ENCODE results near the gene DNMT3L.

DNMT3L gene

GRCh38 chr21:44291936-44292811 is 30.5 kb upstream of the DNMT3L start:
- no peak for TF ChIP-seq ZBTB7A (IDR thresholded peaks at IDR 0.05; ENCODE audit: low read depth)

GRCh38 chr21:44291078-44291935 is 29.6 kb upstream of the DNMT3L start:
- TF ChIP-seq FOXM1 (IDR thresholded peaks at IDR 0.05; ENCODE audit: borderline replicate concordance, low read depth) (no peak), MAX (IDR thresholded peaks at IDR 0.05) (no peak), CREB1 (IDR thresholded peaks at IDR 0.05; ENCODE audit: low read depth) (no peak), USF1 (IDR thresholded peaks at IDR 0.05) (no peak), EP300 (IDR thresholded peaks at IDR 0.05; ENCODE audit: borderline replicate concordance) (no peak)

DNA sequence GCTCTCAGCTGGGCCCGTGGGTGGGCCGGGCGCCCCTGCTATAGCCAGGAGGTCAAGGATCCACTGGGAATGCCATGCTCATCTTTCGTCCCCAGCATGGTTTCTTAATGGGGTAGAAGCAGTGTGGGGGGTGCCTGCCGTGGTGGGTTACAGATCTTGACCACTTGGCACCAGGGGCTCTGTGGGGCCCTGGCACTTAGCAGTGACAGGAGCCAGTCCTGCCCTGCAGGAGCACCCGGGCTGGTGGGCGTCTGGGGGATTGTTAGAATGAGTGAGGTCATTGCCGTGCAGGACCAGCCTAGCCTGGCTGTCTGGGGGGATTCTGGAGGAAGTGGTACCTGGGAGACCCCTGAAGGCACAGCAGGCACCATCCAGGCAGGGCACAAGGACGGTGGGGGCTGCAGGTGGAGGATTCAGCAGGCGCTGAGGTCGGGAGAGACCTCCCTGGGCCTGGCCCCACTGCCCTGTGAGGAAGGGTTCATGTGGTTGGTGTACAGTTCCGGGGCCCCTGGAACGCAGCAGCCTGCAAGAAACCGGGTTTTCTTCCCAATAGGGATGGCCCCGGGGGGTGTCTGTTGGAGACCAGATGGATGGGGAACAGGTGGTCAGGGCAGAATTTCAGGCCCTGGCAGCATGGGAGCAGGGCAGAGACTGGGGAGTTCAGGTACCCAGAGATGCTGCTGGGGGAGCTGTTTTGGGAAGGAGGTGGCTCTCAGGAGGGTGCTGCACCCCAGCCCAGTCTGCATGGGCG is 28.8 kb upstream of the DNMT3L start:
- TF ChIP-seq REST (IDR thresholded peaks at IDR 0.05; ENCODE audit: low read depth), result no peak

GRCh38 chr21:44289381-44290010 is 27.8 kb upstream of the DNMT3L start:
- TF ChIP-seq EGR1 (IDR thresholded peaks at IDR 0.05) (no peak), REST (IDR thresholded peaks at IDR 0.05; ENCODE audit: low read depth) (no peak), YY1 (IDR thresholded peaks at IDR 0.05; ENCODE audit: low read depth) (no peak), TAF1 (IDR thresholded peaks at IDR 0.05; ENCODE audit: low read depth) (no peak), TEAD4 (IDR thresholded peaks at IDR 0.05) (no peak), CEBPB (IDR thresholded peaks at IDR 0.05) (no peak), ZBTB7A (IDR thresholded peaks at IDR 0.05; ENCODE audit: low read depth) (no peak), USF1 (IDR thresholded peaks at IDR 0.05) (no peak), CREB1 (IDR thresholded peaks at IDR 0.05; ENCODE audit: low read depth) (no peak), NFIC (IDR thresholded peaks at IDR 0.05) (no peak), MAX (IDR thresholded peaks at IDR 0.05) (no peak), EP300 (IDR thresholded peaks at IDR 0.05; ENCODE audit: borderline replicate concordance) (no peak)

DNA sequence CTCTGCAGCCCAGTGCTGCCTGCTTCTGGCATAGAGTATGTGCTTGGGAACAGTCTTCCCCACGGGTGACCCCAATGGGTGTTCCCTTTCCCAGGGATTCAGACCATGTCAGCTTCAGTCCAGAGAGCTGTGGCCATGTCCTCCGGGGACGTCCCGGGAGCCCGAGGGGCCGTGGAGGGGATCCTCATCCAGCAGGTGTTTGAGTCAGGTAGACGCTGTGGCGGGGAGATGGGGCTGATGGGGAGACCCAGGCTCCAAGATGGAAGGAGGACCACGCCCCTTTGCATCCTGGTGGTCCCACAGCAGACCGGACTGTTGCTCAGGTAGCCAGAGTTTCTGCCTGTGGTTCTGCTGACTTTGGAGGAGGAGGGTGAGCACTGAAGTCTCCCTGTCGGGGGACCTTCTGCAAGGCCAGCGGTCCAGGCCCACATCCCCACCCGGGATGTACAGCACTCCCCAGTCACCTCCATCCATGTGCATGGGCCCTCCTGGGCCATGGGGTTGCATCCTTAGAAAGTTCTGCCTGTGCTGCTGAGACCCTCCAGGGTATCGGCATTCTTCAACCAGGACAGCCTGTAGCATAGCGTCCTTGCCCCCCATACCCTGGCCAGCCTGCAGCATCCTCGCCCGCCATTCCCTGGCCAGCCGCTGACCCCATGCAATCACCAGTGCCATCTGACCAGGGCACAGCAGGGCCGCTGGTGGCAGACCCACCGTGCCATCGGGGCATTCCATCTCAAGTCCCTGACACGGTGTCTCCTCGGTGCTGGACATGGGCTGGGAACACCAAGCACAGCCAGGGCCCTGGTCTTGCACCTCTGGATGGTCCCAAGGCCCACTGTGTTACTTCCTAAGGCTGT is 26.8 kb upstream of the DNMT3L start:
- TF ChIP-seq REST (IDR thresholded peaks at IDR 0.05; ENCODE audit: low read depth) (no peak), TEAD4 (IDR thresholded peaks at IDR 0.05) (no peak), EP300 (IDR thresholded peaks at IDR 0.05; ENCODE audit: borderline replicate concordance) (no peak), TCF12 (IDR thresholded peaks at IDR 0.05; ENCODE audit: low read depth) (no peak), USF1 (IDR thresholded peaks at IDR 0.05) (no peak), FOXM1 (IDR thresholded peaks at IDR 0.05; ENCODE audit: borderline replicate concordance, low read depth) (no peak), CEBPB (IDR thresholded peaks at IDR 0.05) (no peak)
